DOHH2 (cell line): ENCODE data around the gene RALGPS2.

Source experiments
- CTCF ChIP-seq: fragments of 200-600 bp; sonication (generic); IDR thresholded peaks from one replicate; pipeline ENCODE4 v1.5.1; 2014; ENCODE audit warnings: antibody characterized with exemption, mild to moderate bottlenecking, low read depth, low read length; ENCODE audit not compliant: poor library complexity, severe bottlenecking
- EZH2phosphoT487 ChIP-seq: fragments of 200-600 bp; sonication (generic); IDR thresholded peaks from 2 replicates; pipeline ENCODE4 v1.6.1; 2017; ENCODE audit warnings: borderline replicate concordance, mild to moderate bottlenecking, antibody characterized with exemption, low read length, moderate library complexity, mixed read lengths

GRCh38 chr1:178821134-178821866 is 96.3 kb downstream of the RALGPS2 start:
- TF ChIP-seq CTCF (no peak), EZH2phosphoT487 (no peak)
